Upper lobe of right lung (tissue), 1 donor: Measurements from ENCODE around the gene PGS1. TPM values are rescaled to one million over a fixed set of nuclear protein-coding genes. Genes with fewer than 3 reads are reported as not detected.
A peak's percentile ranks its signal among the peaks of the same experiment; 100 is the strongest.

Experiments
- ATAC-seq: fragments of 200-7000 bp; cut with Tn5 transposase; one replicate; pipeline ENCODE4 v1.9.1; 2020; ENCODE audit warnings: mild to moderate bottlenecking, moderate library complexity
- DNase-seq: peaks from one replicate; pipeline ENCODE4 v3.0.0-alpha.2; 2020
- H3K27ac ChIP-seq: fragments of 200-600 bp; one replicate; pipeline ENCODE4 v1.8.0; 2022
- H3K27me3 ChIP-seq: fragments of 200-600 bp; one replicate; pipeline ENCODE4 v1.8.0; 2022; ENCODE audit warnings: mild to moderate bottlenecking
- H3K36me3 ChIP-seq: fragments of 200-600 bp; one replicate; pipeline ENCODE4 v1.8.0; 2022
- H3K4me1 ChIP-seq: fragments of 200-600 bp; one replicate; pipeline ENCODE4 v1.8.0; 2022
- H3K4me3 ChIP-seq: fragments of 200-600 bp; one replicate; pipeline ENCODE4 v1.8.0; 2022; ENCODE audit warnings: mild to moderate bottlenecking
- H3K9me3 ChIP-seq: fragments of 200-600 bp; one replicate; pipeline ENCODE4 v1.8.0; 2022
- intact Hi-C: fragments of 100-400 bp; cut with DNase I; formaldehyde crosslinking; loops from one replicate; pipeline ENCODE4 v1.11.0; 2022
- total RNA-seq: library from RNA; stranded (reverse); fragmentation: NEBNext Ultra II Directional; extraction: Animal tissue kit (Norgen Biotek cat#: 25700); gene quantifications from one replicate; pipeline ENCODE4 v1.2.1, GENCODE V29; 2021
- TF ChIP-seq, protein P1 (sequence below): fragments of 200-600 bp; IDR thresholded peaks from one replicate; pipeline ENCODE4 v1.8.0; 2022; ENCODE audit warnings: antibody characterized with exemption
- donor health status: DM: no; HTN: yes; CAD: no; lungs with severe emphysema.

PGS1 gene
- total RNA-seq, 1 donor from 2014 or later: 95.5 TPM

DNA sequence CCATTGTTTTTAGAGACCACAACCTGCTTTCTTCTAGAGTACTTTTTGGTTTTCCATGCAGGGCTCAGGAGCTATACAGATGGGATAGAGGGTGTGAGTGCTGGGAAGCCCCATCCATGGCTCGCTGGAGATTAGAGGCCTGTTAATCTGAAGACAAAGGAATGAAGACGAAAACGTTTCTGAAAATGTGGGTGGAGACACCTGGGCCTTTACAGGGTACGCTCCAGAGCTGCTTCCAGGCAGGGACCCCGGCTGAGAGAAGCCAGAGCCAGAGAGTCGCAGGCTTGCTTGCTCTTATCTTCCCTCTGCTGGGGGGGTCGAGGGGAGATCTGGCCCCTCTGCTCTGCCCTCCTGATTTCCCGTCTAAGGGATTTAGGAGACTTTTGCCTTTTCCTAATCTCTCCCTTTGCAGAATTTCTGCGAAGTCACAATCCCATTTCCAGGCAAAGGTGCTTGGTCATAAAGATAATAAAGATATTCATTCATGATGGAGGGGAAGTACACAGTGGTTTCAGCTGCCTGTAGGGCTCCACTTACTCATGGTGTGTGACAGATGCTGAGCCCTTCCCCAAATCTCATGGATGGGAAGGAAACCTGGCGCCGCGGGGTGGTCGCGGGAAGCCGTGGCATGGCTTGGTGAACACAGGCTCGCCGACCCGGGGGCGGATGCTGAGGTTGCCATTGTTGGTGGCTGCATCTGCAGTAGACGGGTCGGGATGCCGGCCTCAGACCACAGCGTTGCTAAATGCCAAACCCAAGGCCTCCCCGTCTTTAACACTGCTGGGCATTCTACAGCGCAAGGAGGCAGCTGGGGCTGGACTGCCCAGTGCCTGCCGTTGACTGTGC lies 13.8 kb upstream of the PGS1 start:
- intact Hi-C loops: loop anchor here (5.0 kb wide), 1 partner anchor 58 kb away; no protein-coding TSS in a partner anchor
- TF ChIP-seq, protein P1, sequence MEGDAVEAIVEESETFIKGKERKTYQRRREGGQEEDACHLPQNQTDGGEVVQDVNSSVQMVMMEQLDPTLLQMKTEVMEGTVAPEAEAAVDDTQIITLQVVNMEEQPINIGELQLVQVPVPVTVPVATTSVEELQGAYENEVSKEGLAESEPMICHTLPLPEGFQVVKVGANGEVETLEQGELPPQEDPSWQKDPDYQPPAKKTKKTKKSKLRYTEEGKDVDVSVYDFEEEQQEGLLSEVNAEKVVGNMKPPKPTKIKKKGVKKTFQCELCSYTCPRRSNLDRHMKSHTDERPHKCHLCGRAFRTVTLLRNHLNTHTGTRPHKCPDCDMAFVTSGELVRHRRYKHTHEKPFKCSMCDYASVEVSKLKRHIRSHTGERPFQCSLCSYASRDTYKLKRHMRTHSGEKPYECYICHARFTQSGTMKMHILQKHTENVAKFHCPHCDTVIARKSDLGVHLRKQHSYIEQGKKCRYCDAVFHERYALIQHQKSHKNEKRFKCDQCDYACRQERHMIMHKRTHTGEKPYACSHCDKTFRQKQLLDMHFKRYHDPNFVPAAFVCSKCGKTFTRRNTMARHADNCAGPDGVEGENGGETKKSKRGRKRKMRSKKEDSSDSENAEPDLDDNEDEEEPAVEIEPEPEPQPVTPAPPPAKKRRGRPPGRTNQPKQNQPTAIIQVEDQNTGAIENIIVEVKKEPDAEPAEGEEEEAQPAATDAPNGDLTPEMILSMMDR: no peak
- Histone ChIP-seq H3K9me3 (no peaks in the 10 kb centered on the region), H3K4me1 (peaks cover 35% of the 10 kb centered on the region), H3K27ac (peak overlapping the region; percentile 81), H3K27me3 (no peaks in the 10 kb centered on the region), H3K36me3 (no peaks in the 10 kb centered on the region), H3K4me3 (no peak overlapping the region)
- no peak for DNase-seq
- no peak for ATAC-seq

GRCh38 chr17:78365561-78366108 lies 12.8 kb upstream of the PGS1 start:
- ATAC-seq (peak; percentile 49), DNase-seq (no peak)
- Histone ChIP-seq H3K4me3 (no peak overlapping the region), H3K9me3 (no peaks in the 10 kb centered on the region), H3K36me3 (no peaks in the 10 kb centered on the region), H3K4me1 (peaks cover 32% of the 10 kb centered on the region), H3K27me3 (no peaks in the 10 kb centered on the region), H3K27ac (peak overlapping the region; percentile 81)
- intact Hi-C loops: no loop called here
- TF ChIP-seq, protein P1: no peak

- intact Hi-C loops: no loop called here
- DNase-seq (peak; percentile 78), ATAC-seq (peak; percentile 71)
- Histone ChIP-seq H3K36me3 (no peaks in the 10 kb centered on the region), H3K4me3 (no peak overlapping the region), H3K4me1 (peaks cover 26% of the 10 kb centered on the region), H3K27ac (peak overlapping the region; percentile 81), H3K9me3 (no peaks in the 10 kb centered on the region), H3K27me3 (no peaks in the 10 kb centered on the region)
- TF ChIP-seq, protein P1: no peak
Measured at GRCh38 chr17:78366109-78366848, 12.2 kb upstream of the PGS1 start.

DNA sequence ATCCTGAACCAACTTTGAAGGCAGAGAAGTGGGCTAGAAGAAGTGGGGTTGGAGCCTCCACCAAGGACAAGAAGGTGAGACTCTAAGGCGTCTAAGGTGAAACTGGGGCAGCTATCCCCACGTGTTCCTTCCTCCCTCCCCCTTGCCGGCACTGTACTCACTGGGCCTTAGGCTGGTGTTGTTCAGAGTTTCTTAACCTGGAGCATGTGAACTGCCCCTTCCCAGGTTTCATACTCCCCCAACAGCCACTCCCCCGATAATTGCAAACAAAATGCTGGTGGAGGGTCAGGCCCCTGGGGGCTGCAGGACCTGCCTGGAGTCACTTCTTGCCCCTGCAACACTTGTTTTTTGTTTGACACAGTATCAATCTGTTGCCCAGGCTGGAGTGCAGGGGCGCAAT lies 11.3 kb upstream of the PGS1 start:
- H3K4me1 ChIP-seq: peaks cover 26% of the 10 kb centered on the region
- H3K4me3 ChIP-seq: no peak overlapping the region
- no peaks in the 10 kb centered on the region for H3K36me3 ChIP-seq
- intact Hi-C loops: no loop called here
- ATAC-seq: no peak
- H3K27me3 ChIP-seq: no peaks in the 10 kb centered on the region
- no peaks in the 10 kb centered on the region for H3K9me3 ChIP-seq
- no peak for DNase-seq
- TF ChIP-seq, protein P1: no peak
- peak overlapping the region; percentile 81 for H3K27ac ChIP-seq

GRCh38 chr17:78368348-78368747 lies 10.1 kb upstream of the PGS1 start:
- H3K27ac ChIP-seq: no peak overlapping the region
- H3K36me3 ChIP-seq: no peaks in the 10 kb centered on the region
- DNase-seq (peak; percentile 80), ATAC-seq (peak; percentile 37)
- peaks cover 26% of the 10 kb centered on the region for H3K4me1 ChIP-seq
- TF ChIP-seq, protein P1: no peak
- H3K27me3 ChIP-seq: no peaks in the 10 kb centered on the region
- H3K9me3 ChIP-seq: no peaks in the 10 kb centered on the region
- no peak overlapping the region for H3K4me3 ChIP-seq
- intact Hi-C loops: no loop called here
